Ascending aorta (tissue), 2 donors: ENCODE results near the gene SOX15. TPM values are rescaled to one million over a fixed set of nuclear protein-coding genes. Genes with fewer than 3 reads are reported as not detected.

ENCODE experiments used
- DNase-seq, 2 donors: peaks; one replicate each; pipeline ENCODE4 v3.0.0-alpha.2; 2019; ENCODE audit warnings: low spot score in 2 of 2
- H3K27ac ChIP-seq, 2 donors: fragments of 200-600 bp; sonication (generic); one replicate each; pipeline ENCODE4 v1.5.1; 2016 to 2017; ENCODE audit warnings: mild to moderate bottlenecking in 1 of 2
- H3K27me3 ChIP-seq: fragments of 200-600 bp; sonication (generic); one replicate; pipeline ENCODE4 v1.5.1; 2017
- H3K36me3 ChIP-seq, 2 donors: fragments of 200-600 bp; sonication (generic); one replicate each; pipeline ENCODE4 v1.5.1; 2016
- H3K4me1 ChIP-seq, 2 donors: fragments of 200-600 bp; sonication (generic); one replicate each; pipeline ENCODE4 v1.5.1; 2016 to 2017; ENCODE audit warnings: mild to moderate bottlenecking in 1 of 2
- H3K4me3 ChIP-seq, 2 donors: fragments of 200-600 bp; sonication (generic); one replicate each; pipeline ENCODE4 v1.5.1; 2016 to 2017; ENCODE audit warnings: mild to moderate bottlenecking in 1 of 2
- H3K9me3 ChIP-seq, 2 donors: fragments of 200-600 bp; sonication (generic); one replicate each; pipeline ENCODE4 v1.5.1; 2016
- intact Hi-C: fragments of 100-400 bp; cut with DNase I; formaldehyde crosslinking; loops from one replicate; pipeline ENCODE4 v1.15.1; 2023
- total RNA-seq: library from RNA; depleted of rRNA; stranded (reverse); fragments of >200 nt; gene quantifications from one replicate; pipeline ENCODE4 v1.1.0, GENCODE V29; 2016
- TF ChIP-seq, protein P1 (sequence below), 3 experiments: fragments of 200-600 bp in 2 of 3; fragments of 450-650 bp in 1 of 3; sonication (generic) in 2 of 3; IDR thresholded peaks; one replicate each; pipeline ENCODE4 v1.5.1; 2016 to 2019; ENCODE audit warnings: antibody characterized with exemption in 3 of 3, mild to moderate bottlenecking in 1 of 3, moderate library complexity in 1 of 3

SOX15 gene
- total RNA-seq, 1 donor from 2014 or later: not detected

GRCh38 chr17:7559320-7560171, 30.3 kb downstream of the SOX15 start:
- DNase-seq: no peak
- peak overlapping the region; percentile 90 to 97 for H3K27ac ChIP-seq

DNA sequence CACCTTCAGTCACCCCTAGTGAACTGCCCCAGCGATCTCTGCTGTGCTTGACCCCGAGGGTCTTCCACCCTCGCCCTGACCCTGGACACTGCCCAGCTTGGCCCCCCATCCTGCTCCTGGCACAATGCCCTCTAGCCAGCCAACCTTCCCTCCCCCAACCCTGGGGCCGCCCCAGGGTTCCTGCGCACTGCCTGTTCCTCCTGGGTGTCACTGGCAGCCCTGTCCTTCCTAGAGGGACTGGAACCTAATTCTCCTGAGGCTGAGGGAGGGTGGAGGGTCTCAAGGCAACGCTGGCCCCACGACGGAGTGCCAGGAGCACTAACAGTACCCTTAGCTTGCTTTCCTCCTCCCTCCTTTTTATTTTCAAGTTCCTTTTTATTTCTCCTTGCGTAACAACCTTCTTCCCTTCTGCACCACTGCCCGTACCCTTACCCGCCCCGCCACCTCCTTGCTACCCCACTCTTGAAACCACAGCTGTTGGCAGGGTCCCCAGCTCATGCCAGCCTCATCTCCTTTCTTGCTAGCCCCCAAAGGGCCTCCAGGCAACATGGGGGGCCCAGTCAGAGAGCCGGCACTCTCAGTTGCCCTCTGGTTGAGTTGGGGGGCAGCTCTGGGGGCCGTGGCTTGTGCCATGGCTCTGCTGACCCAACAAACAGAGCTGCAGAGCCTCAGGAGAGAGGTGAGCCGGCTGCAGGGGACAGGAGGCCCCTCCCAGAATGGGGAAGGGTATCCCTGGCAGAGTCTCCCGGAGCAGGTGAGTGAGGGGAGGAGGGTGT, 31.2 kb downstream of the SOX15 start, which contains the start of gene TNFSF13:
Gene TNFSF13, plus strand, starts transcription at position 207 of the 776 bp plus-strand sequence. Its CDS starts 290 bp downstream, at position 497.
- H3K4me3 ChIP-seq: peak within 1 kb of the TSS; percentile 53 to 92
- peaks cover 39 to 50% of the 10 kb centered on the region in 2 donors for H3K4me1 ChIP-seq
- intact Hi-C loops: no loop called here

More at GRCh38 chr17:7559320-7560171, 30.3 kb downstream of the SOX15 start:
- H3K36me3 ChIP-seq: peaks cover 14 to 15% of the 10 kb centered on the region in 2 donors
- H3K9me3 ChIP-seq: no peaks in the 10 kb centered on the region
- TF ChIP-seq, protein P1, sequence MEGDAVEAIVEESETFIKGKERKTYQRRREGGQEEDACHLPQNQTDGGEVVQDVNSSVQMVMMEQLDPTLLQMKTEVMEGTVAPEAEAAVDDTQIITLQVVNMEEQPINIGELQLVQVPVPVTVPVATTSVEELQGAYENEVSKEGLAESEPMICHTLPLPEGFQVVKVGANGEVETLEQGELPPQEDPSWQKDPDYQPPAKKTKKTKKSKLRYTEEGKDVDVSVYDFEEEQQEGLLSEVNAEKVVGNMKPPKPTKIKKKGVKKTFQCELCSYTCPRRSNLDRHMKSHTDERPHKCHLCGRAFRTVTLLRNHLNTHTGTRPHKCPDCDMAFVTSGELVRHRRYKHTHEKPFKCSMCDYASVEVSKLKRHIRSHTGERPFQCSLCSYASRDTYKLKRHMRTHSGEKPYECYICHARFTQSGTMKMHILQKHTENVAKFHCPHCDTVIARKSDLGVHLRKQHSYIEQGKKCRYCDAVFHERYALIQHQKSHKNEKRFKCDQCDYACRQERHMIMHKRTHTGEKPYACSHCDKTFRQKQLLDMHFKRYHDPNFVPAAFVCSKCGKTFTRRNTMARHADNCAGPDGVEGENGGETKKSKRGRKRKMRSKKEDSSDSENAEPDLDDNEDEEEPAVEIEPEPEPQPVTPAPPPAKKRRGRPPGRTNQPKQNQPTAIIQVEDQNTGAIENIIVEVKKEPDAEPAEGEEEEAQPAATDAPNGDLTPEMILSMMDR (IDR thresholded peaks at IDR 0.05): no peak
- peak overlapping the region; percentile 53 to 92 for H3K4me3 ChIP-seq
- intact Hi-C loops: loop anchor here (2.0 kb wide), 2 partner anchors 123 to 155 kb away; partner anchors contain the start of gene TMEM256
- H3K27me3 ChIP-seq: no peaks in the 10 kb centered on the region
- H3K4me1 ChIP-seq: peaks cover 39 to 54% of the 10 kb centered on the region in 2 donors

DNA sequence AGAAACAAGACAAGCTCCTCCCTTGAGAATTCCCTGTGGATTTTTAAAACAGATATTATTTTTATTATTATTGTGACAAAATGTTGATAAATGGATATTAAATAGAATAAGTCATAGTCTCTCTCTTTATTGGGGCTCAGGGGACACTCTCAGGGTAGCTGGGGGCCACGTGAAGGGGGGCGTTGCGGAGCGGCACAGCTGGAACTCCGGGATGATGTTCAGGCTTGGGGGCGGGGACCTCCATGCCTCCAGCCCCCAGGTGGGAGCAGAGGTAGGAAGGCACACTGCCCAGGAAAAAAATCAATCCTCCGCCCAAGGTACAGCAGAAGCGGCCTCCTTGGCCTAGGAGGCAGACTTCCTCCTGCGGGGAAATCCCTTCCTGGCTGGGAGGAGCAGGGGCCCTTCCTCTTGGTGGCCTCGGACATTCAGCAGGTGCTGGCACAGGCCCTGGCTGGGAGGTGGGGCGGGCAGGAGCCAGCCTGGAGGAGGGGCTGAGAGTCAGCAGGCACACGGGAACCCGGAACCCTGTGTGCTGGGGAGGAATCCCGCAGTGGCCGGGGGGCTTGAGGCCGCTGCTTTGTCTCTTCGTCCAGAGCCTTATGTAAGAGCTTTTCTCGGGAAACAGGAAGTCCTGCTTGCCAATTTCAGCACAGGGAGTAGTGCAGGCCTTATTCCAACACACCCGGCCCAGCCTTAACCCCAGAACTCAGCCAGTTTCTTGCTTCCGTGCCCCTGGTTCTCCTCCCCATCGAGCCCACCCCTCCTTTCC, 31.9 kb downstream of the SOX15 start:
- Histone ChIP-seq H3K9me3 (no peaks in the 10 kb centered on the region), H3K4me1 (peaks cover 33 to 42% of the 10 kb centered on the region in 2 donors), H3K36me3 (peaks cover 0 to 7% of the 10 kb centered on the region in 2 donors), H3K27ac (peak overlapping the region; percentile 90 to 97), H3K4me3 (peak overlapping the region; percentile 53 to 92), H3K27me3 (no peaks in the 10 kb centered on the region)
- TF ChIP-seq, protein P1 (IDR thresholded peaks at IDR 0.05): peak in 1 of 3 experiments; percentile 15
- intact Hi-C loops: no loop called here
- peak; percentile 80 to 90 for DNase-seq

More for the DNA sequence above, 31.2 kb downstream of the SOX15 start, which contains the start of gene TNFSF13:
- TF ChIP-seq, protein P1 (IDR thresholded peaks at IDR 0.05): no peak
- peaks cover 6 to 7% of the 10 kb centered on the region in 2 donors for H3K36me3 ChIP-seq
- DNase-seq: peak in 1 of 2 donors; percentile 75
- peak within 1 kb of the TSS; percentile 90 to 97 for H3K27ac ChIP-seq
- no peaks in the 10 kb centered on the region for H3K9me3 ChIP-seq
- no peaks in the 10 kb centered on the region for H3K27me3 ChIP-seq

GRCh38 chr17:7557147-7557764, 32.6 kb downstream of the SOX15 start:
- H3K27me3 ChIP-seq: no peaks in the 10 kb centered on the region
- no peak for DNase-seq
- peaks cover 27 to 35% of the 10 kb centered on the region in 2 donors for H3K4me1 ChIP-seq
- H3K36me3 ChIP-seq: peaks cover 0 to 7% of the 10 kb centered on the region in 2 donors
- TF ChIP-seq, protein P1 (IDR thresholded peaks at IDR 0.05): no peak
- H3K9me3 ChIP-seq: no peaks in the 10 kb centered on the region
- peak overlapping the region; percentile 90 to 97 for H3K27ac ChIP-seq
- H3K4me3 ChIP-seq: no peak overlapping the region
- intact Hi-C loops: no loop called here
